GM12891 (cell line): ENCODE results near the gene SLC13A2.

Source experiments
- POLR2A ChIP-seq: IDR thresholded peaks from 2 replicates; pipeline ENCODE4 v1.6.1; 2011; ENCODE audit warnings: low read depth, low read length, control low read depth
- POLR2AphosphoS5 ChIP-seq: IDR thresholded peaks from 2 replicates; pipeline ENCODE4 v1.6.1; 2011; ENCODE audit warnings: low read depth, low read length, control low read depth
- TAF1 ChIP-seq: IDR thresholded peaks from 2 replicates; pipeline ENCODE4 v1.6.1; 2011; ENCODE audit warnings: low read depth, low read length, control low read depth

- TF ChIP-seq TAF1 (no peak), POLR2A (peak; percentile 21; the same call in 1 of the 2 replicates), POLR2AphosphoS5 (no peak)
These were observed 10.9 kb downstream of the SLC13A2 start for GRCh38 chr17:28484296-28484695.
